GM21360 (cell line): Measurements from ENCODE around the gene TNP2.
"Not testable (repeated sequence)": the region's sequence is repeated elsewhere in the genome, so short reads cannot be mapped to it uniquely, and the experiment has no call there.

Experiments
- ATAC-seq: cut with Tn5 transposase; IDR thresholded peaks from one replicate; pipeline ENCODE4 v1.9.1; 2021; ENCODE audit warnings: mild to moderate bottlenecking, moderate library complexity; ENCODE audit not compliant: unreplicated experiment

Gene TNP2

DNA sequence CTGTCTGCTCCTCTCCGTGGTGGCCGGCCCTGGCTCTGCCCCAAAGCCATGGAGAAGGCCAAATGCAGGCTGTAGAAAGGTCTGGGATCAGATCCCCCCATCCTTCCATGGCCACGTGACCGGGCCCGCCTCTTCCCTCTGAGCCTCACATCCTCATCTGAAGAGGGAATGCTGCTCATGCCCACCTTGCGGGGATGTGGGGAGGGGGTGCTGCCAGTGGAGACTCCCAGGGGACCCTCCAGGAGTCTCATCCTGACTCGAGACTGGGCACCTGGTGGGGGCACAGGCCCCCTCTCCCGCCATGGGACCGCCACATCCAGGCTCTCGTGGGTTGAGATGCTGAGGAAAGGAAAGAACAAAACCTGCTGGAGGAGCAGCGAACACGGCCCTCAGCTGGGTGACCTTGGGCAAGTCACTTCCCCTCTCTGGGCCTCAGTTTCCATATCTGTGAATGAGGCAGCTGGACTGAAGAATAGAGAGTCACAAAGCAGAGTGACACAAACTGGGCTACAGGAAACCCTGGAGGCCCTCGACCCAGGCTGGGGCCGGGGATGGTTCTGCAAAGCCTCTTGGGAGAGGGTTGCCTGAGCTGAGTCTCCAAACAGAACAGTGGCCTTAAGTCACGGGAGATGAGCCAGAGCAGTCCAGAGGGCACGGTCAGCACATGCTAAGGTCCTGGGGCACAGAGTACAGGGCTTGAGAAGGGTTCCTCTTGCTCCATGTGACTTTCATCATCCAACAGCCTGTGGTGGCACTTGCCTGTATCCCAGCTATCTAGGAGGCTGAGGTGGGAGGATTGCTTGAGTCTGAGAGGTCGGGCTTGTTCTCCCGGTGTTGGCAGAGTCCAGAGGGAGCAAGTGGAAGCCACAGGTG, 43.2 kb downstream of the TNP2 start:
- ATAC-seq: no peak

DNA sequence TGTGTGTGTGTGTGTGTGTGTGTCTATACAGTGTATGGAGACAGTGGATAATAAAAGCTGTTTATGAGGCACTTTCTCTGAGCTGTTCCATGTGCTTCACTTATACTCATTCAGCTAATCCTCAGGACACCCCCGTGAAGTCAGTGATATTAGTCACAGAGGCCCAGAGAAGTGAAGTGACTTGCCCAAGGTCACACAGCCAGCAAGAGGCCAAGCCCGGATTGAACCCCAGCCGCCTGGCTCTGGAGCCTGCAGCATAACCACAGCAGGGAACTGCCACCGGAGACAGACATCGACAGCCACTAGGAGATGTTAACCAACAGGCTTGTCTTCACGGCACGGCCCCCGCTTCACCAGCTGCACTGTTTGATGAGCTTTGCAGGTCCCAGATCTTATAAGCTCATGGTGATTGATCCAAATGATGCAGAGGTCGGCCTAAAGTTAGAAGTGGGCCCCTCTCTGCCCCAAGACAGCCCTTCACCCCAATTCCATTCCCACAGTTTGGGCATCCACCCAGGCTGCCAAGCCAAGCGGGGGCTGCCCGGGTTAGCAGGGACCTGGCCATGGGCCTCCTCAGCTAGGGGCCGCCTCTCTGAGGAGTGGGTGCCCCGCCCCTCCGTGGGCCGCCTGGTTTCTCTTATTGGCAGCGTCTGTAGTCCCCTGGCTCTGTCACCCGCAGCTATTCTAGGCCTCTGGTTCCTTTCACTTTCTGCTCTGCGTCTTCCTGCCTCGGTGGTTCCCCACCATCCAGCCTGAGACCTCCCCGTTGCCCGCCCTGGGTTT, 44.0 kb downstream of the TNP2 start:
- ATAC-seq: peak; percentile 79

DNA sequence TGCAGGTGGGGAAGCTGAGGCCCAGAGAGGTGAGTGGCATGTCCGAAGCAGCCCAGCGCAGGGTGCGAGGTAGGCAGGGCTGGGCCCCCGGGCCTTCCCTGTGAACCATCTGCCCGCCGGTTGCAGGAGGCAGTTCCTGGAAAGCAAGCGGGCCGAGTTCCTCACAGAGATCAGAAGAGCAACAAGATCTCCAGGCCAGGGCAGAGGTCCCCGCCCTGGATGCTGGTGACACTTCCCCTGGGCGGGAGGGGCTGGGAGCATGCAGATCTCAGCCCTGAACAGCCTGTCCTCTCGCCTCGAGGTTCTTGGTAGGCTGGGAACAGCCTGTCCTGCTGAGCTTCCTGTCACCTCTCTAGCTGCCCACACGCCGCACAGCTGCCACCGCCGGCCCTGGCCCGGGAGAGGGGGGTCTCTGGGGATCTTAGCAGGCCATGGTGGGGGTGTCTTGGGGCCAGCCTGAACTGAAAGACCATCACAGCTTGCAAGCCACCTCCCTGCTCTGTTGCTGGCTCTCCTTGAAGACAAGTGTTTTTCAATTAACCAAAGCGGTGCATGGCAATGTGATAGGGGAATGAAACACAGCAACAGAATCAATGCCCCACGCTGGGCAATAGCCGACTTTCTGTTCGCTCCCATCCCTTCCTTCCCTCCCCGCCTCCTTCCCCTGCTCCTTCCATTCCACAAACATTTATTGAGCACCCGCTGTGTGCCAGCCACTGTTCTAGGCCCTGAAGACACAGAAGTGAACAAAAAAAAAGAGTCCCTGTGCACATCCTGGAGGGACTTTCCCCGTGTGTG, 44.8 kb downstream of the TNP2 start:
- peak; percentile 36 for ATAC-seq

DNA sequence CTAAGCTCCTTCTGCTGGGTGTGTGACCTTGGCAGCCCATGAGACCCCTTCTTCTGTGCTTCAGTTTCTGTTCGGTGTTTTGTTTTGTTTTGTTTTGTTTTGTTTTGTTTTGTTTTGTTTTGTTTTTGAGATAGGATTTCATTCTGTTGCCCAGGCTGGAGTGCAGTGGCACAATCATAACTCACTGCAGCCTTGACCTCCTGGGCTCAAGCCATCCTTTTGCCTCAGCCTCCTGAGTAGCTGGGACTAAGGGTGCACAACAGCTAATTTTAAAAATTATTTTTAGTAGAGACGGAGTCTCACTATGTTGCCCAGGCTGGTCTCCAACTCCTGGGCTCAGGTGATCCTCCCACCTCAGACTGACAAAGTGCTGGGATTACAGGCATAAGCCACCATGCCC, 48.6 kb downstream of the TNP2 start:
- not testable (repeated sequence) for ATAC-seq

DNA sequence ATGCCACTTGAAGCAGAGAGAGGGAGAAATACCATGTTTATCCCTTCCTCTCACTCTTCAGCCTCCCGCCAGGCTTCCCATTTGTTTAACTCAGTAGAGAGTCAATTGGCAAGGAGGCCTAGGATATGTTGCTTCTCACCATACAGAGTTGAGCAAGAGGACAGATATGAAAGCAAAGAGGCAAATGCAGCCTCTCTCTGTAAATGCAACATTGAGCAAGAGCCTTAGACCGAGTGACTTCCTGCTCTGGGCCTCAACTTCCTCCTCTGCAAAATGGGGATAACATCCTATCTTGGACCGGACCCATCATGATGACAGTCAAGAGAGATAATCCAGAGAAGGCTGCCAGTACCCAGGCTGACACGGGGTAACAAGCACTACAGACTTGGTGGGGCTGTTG, 49.9 kb downstream of the TNP2 start:
- ATAC-seq: no peak

DNA sequence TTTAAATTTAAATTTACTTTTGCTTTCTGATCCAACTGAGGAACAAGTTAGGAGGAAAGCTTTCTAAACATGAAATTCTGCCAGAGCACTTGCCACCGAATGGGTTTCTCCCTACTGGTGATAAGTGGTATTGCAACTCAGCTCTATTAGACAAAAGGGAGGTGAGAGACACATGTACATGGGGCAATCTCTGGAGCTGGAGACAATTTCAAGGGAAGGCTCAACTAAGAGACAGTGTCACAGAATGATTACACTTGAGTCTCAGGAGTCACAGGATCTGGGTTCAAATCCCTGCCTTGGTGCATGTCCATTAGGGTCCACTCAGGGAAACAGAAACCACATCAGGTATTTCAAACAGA, 50.5 kb downstream of the TNP2 start:
- no peak for ATAC-seq
